Measurements from ENCODE around the gene PSENEN. TPM values are rescaled to one million over a fixed set of nuclear protein-coding genes. Genes with fewer than 3 reads are reported as not detected.
A peak's percentile ranks its signal among the peaks of the same experiment; 100 is the strongest.

Gene PSENEN
- total RNA-seq, 2 donors from 2014 or later, result 21.2 to 24.9 TPM

GRCh38 chr19:35780717-35781116 lies 35.3 kb downstream of the PSENEN start:
- Mint-ChIP-seq H3K27ac (no peak overlapping the region), H3K4me3 (no peak overlapping the region), H3K27me3 (no peaks in the 10 kb centered on the region), H3K36me3 (ENCODE audit: low read depth) (peaks cover 3% of the 10 kb centered on the region), H3K4me1 (peaks cover 24% of the 10 kb centered on the region)
- no peak for ATAC-seq
- no peak for DNase-seq
- H3K9me3 ChIP-seq (ENCODE audit: control insufficient read depth, low read length, poor library complexity, severe bottlenecking), result no peaks in the 10 kb centered on the region

GRCh38 chr19:35781650-35782049 lies 36.2 kb downstream of the PSENEN start:
- Mint-ChIP-seq H3K27me3 (no peaks in the 10 kb centered on the region), H3K27ac (no peak overlapping the region), H3K4me1 (peaks cover 15% of the 10 kb centered on the region), H3K4me3 (no peak overlapping the region), H3K36me3 (ENCODE audit: low read depth) (peaks cover 3% of the 10 kb centered on the region)
- no peak for DNase-seq
- no peak for ATAC-seq
- H3K9me3 ChIP-seq (ENCODE audit: control insufficient read depth, low read length, poor library complexity, severe bottlenecking), result no peaks in the 10 kb centered on the region

- DNase-seq, result no peak
- no peak for ATAC-seq
- Mint-ChIP-seq H3K4me1 (peaks cover 10% of the 10 kb centered on the region), H3K27me3 (no peaks in the 10 kb centered on the region), H3K27ac (peak overlapping the region; percentile 67), H3K36me3 (ENCODE audit: low read depth) (peaks cover 3% of the 10 kb centered on the region), H3K4me3 (no peak overlapping the region)
- H3K9me3 ChIP-seq (ENCODE audit: control insufficient read depth, low read length, poor library complexity, severe bottlenecking), result no peaks in the 10 kb centered on the region
These were observed 37.1 kb downstream of the PSENEN start for GRCh38 chr19:35782589-35782988.

- no peaks in the 10 kb centered on the region for H3K27me3 Mint-ChIP-seq
- peak overlapping the region; percentile 67 for H3K27ac Mint-ChIP-seq
- no peak overlapping the region for H3K4me3 Mint-ChIP-seq
- H3K36me3 Mint-ChIP-seq (ENCODE audit: low read depth), result peaks cover 3% of the 10 kb centered on the region
- H3K9me3 ChIP-seq (ENCODE audit: control insufficient read depth, low read length, poor library complexity, severe bottlenecking), result no peaks in the 10 kb centered on the region
- H3K4me1 Mint-ChIP-seq, result peaks cover 10% of the 10 kb centered on the region
- ATAC-seq (no peak), DNase-seq (no peak)
These were observed 38.3 kb downstream of the PSENEN start for GRCh38 chr19:35783469-35784434.

- peaks cover 8% of the 10 kb centered on the region for H3K4me1 Mint-ChIP-seq
- no peak overlapping the region for H3K27ac Mint-ChIP-seq
- H3K36me3 Mint-ChIP-seq (ENCODE audit: low read depth), result peaks cover 3% of the 10 kb centered on the region
- H3K9me3 ChIP-seq (ENCODE audit: control insufficient read depth, low read length, poor library complexity, severe bottlenecking), result no peaks in the 10 kb centered on the region
- no peak for ATAC-seq
- no peaks in the 10 kb centered on the region for H3K27me3 Mint-ChIP-seq
- DNase-seq, result no peak
- H3K4me3 Mint-ChIP-seq, result no peak overlapping the region
These were observed 39.3 kb downstream of the PSENEN start for GRCh38 chr19:35784503-35785338.

- peaks cover 3% of the 10 kb centered on the region for H3K36me3 Mint-ChIP-seq (ENCODE audit: low read depth)
- H3K4me3 Mint-ChIP-seq, result no peak overlapping the region
- ATAC-seq, result no peak
- no peak for DNase-seq
- no peak overlapping the region for H3K27ac Mint-ChIP-seq
- no peaks in the 10 kb centered on the region for H3K9me3 ChIP-seq (ENCODE audit: control insufficient read depth, low read length, poor library complexity, severe bottlenecking)
- H3K4me1 Mint-ChIP-seq, result peaks cover 8% of the 10 kb centered on the region
- no peaks in the 10 kb centered on the region for H3K27me3 Mint-ChIP-seq
These were observed 39.8 kb downstream of the PSENEN start for GRCh38 chr19:35785339-35785627.

- no peaks in the 10 kb centered on the region for H3K9me3 ChIP-seq (ENCODE audit: control insufficient read depth, low read length, poor library complexity, severe bottlenecking)
- no peaks in the 10 kb centered on the region for H3K27me3 Mint-ChIP-seq
- no peak overlapping the region for H3K27ac Mint-ChIP-seq
- ATAC-seq, result no peak
- DNase-seq, result no peak
- H3K4me1 Mint-ChIP-seq, result peaks cover 6% of the 10 kb centered on the region
- no peak overlapping the region for H3K4me3 Mint-ChIP-seq
- no peaks in the 10 kb centered on the region for H3K36me3 Mint-ChIP-seq (ENCODE audit: low read depth)
These were observed 41.1 kb downstream of the PSENEN start for GRCh38 chr19:35786299-35787160.

- H3K4me1 Mint-ChIP-seq, result peaks cover 6% of the 10 kb centered on the region
- H3K9me3 ChIP-seq (ENCODE audit: control insufficient read depth, low read length, poor library complexity, severe bottlenecking), result no peaks in the 10 kb centered on the region
- H3K27ac Mint-ChIP-seq, result no peak overlapping the region
- ATAC-seq, result no peak
- no peaks in the 10 kb centered on the region for H3K36me3 Mint-ChIP-seq (ENCODE audit: low read depth)
- H3K27me3 Mint-ChIP-seq, result peaks cover 2% of the 10 kb centered on the region
- DNase-seq, result no peak
- no peak overlapping the region for H3K4me3 Mint-ChIP-seq
These were observed 41.9 kb downstream of the PSENEN start for GRCh38 chr19:35787227-35787799.

GRCh38 chr19:35788205-35788960 lies 42.9 kb downstream of the PSENEN start:
- DNase-seq (no peak), ATAC-seq (no peak)
- no peak overlapping the region for H3K27ac Mint-ChIP-seq
- H3K36me3 Mint-ChIP-seq (ENCODE audit: low read depth), result no peaks in the 10 kb centered on the region
- no peaks in the 10 kb centered on the region for H3K9me3 ChIP-seq (ENCODE audit: control insufficient read depth, low read length, poor library complexity, severe bottlenecking)
- H3K4me1 Mint-ChIP-seq, result peaks cover 2% of the 10 kb centered on the region
- peaks cover 6% of the 10 kb centered on the region for H3K27me3 Mint-ChIP-seq
- no peak overlapping the region for H3K4me3 Mint-ChIP-seq

GRCh38 chr19:35789195-35789977 lies 43.9 kb downstream of the PSENEN start:
- Mint-ChIP-seq H3K36me3 (ENCODE audit: low read depth) (no peaks in the 10 kb centered on the region), H3K4me3 (no peak overlapping the region), H3K4me1 (peaks cover 2% of the 10 kb centered on the region), H3K27ac (no peak overlapping the region), H3K27me3 (peaks cover 12% of the 10 kb centered on the region)
- ATAC-seq, result no peak
- no peak for DNase-seq
- no peaks in the 10 kb centered on the region for H3K9me3 ChIP-seq (ENCODE audit: control insufficient read depth, low read length, poor library complexity, severe bottlenecking)

- H3K27me3 Mint-ChIP-seq, result peaks cover 12% of the 10 kb centered on the region
- no peaks in the 10 kb centered on the region for H3K9me3 ChIP-seq (ENCODE audit: control insufficient read depth, low read length, poor library complexity, severe bottlenecking)
- no peak overlapping the region for H3K27ac Mint-ChIP-seq
- no peak for DNase-seq
- no peak overlapping the region for H3K4me3 Mint-ChIP-seq
- ATAC-seq, result no peak
- H3K36me3 Mint-ChIP-seq (ENCODE audit: low read depth), result no peaks in the 10 kb centered on the region
- H3K4me1 Mint-ChIP-seq, result peaks cover 2% of the 10 kb centered on the region
These were observed 44.8 kb downstream of the PSENEN start for GRCh38 chr19:35789978-35790944.
